ENCODE data around the gene TCF4.

DNA sequence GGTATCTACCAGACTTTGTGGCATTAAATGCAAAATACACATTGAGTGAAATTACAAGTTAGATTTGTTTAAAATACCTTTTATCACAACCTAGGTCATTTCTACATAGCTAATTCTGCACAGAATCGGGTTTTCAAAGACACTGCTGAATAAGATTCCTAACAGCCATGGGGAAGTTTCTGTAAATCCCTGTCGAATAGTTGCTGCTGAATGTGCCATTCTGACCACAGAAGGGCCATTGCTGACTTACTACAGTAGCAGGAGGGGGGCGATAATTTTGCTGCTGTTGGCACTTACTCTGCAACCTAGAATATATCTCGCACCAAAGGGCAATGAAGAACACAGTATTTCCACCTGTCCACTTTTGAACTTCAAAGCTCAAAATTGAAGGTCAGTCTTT, 232.8 kb downstream of the TCF4 start:
- no peak for TF ChIP-seq EP300 (IDR thresholded peaks at IDR 0.05; ENCODE audit: borderline replicate concordance in 1 of 2, low read depth in 1 of 2, low read length in 1 of 2)
- TF ChIP-seq, protein P1, sequence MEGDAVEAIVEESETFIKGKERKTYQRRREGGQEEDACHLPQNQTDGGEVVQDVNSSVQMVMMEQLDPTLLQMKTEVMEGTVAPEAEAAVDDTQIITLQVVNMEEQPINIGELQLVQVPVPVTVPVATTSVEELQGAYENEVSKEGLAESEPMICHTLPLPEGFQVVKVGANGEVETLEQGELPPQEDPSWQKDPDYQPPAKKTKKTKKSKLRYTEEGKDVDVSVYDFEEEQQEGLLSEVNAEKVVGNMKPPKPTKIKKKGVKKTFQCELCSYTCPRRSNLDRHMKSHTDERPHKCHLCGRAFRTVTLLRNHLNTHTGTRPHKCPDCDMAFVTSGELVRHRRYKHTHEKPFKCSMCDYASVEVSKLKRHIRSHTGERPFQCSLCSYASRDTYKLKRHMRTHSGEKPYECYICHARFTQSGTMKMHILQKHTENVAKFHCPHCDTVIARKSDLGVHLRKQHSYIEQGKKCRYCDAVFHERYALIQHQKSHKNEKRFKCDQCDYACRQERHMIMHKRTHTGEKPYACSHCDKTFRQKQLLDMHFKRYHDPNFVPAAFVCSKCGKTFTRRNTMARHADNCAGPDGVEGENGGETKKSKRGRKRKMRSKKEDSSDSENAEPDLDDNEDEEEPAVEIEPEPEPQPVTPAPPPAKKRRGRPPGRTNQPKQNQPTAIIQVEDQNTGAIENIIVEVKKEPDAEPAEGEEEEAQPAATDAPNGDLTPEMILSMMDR (IDR thresholded peaks at IDR 0.05), result no peak
- TF ChIP-seq GABPA (IDR thresholded peaks at IDR 0.05; ENCODE audit: low read depth), result no peak
- TF ChIP-seq RCOR1 (IDR thresholded peaks at IDR 0.05; ENCODE audit: low read length), result no peak
- no peak for TF ChIP-seq POLR2AphosphoS5 (IDR thresholded peaks at IDR 0.05; ENCODE audit: low read depth, low read length)
- no peak for TF ChIP-seq TAF1 (IDR thresholded peaks at IDR 0.05; ENCODE audit: borderline replicate concordance, low read depth, low read length)
- no peak for TF ChIP-seq NRF1 (IDR thresholded peaks at IDR 0.05; ENCODE audit: low read depth, low read length)
- TF ChIP-seq FOXJ3 (CRISPR knock-in tag; IDR thresholded peaks at IDR 0.05), result no peak
- no peak for TF ChIP-seq SIN3A (IDR thresholded peaks at IDR 0.05; ENCODE audit: borderline replicate concordance, low read depth, low read length)
- no peak for TF ChIP-seq NFIC (IDR thresholded peaks at IDR 0.05; ENCODE audit: borderline replicate concordance)
- no peak for TF ChIP-seq RAD21 (IDR thresholded peaks at IDR 0.05; ENCODE audit: low read length)
- no peak for TF ChIP-seq TCF12 (IDR thresholded peaks at IDR 0.05)
